Activated naive CD4-positive, alpha-beta T cell treated with Interleukin-2 at 50 U/mL for 16 hours (primary cell): ENCODE results near the gene NT5DC1.

ENCODE experiments used
- DNase-seq: peaks from one replicate; pipeline ENCODE4 v3.0.0-alpha.2; 2020

NT5DC1 gene

GRCh38 chr6:116200619-116201249 lies 100.1 kb downstream of the NT5DC1 start:
- DNase-seq: no peak

GRCh38 chr6:116201538-116201937 lies 100.9 kb downstream of the NT5DC1 start:
- no peak for DNase-seq

- DNase-seq: no peak
Measured at GRCh38 chr6:116205281-116205680, 104.6 kb downstream of the NT5DC1 start.

DNA sequence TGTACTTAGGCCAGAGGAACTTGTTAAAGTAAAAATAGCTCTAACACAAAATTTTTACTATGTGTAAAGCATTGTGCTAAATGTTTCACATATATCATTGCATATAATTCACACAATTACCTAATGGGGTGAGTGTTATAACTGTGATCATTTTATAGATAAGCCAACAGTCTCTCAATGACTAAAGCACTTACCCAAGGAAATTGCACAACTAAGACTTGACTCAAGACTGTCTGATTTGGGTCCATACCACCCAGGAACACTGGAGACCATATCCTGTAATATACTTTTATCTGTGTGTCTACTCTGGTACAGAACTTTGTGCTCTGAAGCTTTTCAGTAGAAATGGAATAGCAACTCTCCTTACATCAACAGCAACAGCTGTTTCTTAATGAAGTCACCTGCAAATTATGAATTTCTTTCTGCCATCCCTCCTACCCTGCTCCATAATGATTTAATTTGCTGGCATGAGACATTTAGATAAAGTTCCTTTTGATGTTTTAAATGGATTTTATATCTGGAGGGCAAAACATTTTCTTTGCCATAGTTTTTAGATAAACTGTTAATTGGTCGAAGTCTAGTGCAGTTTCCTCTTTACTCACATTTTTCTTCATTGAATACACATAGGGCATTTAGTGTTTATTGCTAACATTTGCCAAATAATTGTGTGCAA lies 105.7 kb downstream of the NT5DC1 start:
- DNase-seq: no peak

- no peak for DNase-seq
Measured at GRCh38 chr6:116208056-116208785, 107.6 kb downstream of the NT5DC1 start.

- no peak for DNase-seq
Measured at GRCh38 chr6:116210316-116210715, 109.7 kb downstream of the NT5DC1 start.

- DNase-seq: no peak
Measured at GRCh38 chr6:116210750-116211425, 110.2 kb downstream of the NT5DC1 start.

GRCh38 chr6:116214681-116215080 lies 114.0 kb downstream of the NT5DC1 start:
- DNase-seq: no peak

DNA sequence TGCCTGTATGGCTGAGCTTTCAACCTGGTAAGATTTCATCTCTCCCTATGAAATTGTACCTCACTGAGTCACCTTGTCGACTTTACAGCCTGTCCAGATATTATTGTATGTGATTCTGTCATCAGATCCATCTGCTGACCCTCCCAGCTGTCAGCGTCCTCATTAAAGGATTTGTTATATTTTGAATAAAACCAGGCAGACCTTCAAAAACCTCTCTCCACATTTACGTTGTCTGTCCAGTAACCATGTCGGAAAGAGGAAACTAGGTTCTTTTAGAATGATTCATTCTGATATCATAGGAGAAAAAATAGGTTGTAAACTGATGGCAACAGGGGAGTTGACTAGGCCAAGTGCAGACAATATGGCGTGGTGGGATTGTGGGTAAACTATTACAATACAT lies 114.8 kb downstream of the NT5DC1 start:
- no peak for DNase-seq

- DNase-seq: no peak
Measured at GRCh38 chr6:116217069-116217468, 116.4 kb downstream of the NT5DC1 start.

- no peak for DNase-seq
Measured at GRCh38 chr6:116218172-116218633, 117.5 kb downstream of the NT5DC1 start.

DNA sequence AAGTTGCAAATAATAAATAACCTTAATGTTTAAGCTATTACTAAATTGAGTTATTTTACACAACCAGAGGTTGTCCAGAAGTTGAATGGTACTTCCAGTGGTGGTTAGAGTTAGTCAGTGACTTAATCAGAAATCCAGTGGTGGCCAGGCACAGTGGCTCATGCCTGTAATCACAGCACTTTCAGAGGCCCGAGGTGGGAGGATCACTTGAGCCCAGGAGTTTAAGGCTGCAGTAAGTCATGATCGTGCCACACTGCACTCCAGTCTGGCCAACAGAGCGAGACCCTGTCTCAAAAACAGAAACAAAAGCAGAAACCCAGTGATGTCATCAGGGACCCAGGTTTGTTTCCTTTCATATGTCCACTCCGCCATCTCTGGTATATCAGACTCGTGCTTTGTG lies 118.2 kb downstream of the NT5DC1 start:
- no peak for DNase-seq

- DNase-seq: no peak
Measured at GRCh38 chr6:116221067-116221466, 120.4 kb downstream of the NT5DC1 start.

- DNase-seq: no peak
Measured at GRCh38 chr6:116221911-116222310, 121.3 kb downstream of the NT5DC1 start.

GRCh38 chr6:116223355-116223754 lies 122.7 kb downstream of the NT5DC1 start:
- no peak for DNase-seq

- peak; percentile 10 for DNase-seq
Measured at GRCh38 chr6:116229287-116229913, 128.7 kb downstream of the NT5DC1 start.

- DNase-seq: no peak
Measured at GRCh38 chr6:116234689-116235088, 134.0 kb downstream of the NT5DC1 start.

DNA sequence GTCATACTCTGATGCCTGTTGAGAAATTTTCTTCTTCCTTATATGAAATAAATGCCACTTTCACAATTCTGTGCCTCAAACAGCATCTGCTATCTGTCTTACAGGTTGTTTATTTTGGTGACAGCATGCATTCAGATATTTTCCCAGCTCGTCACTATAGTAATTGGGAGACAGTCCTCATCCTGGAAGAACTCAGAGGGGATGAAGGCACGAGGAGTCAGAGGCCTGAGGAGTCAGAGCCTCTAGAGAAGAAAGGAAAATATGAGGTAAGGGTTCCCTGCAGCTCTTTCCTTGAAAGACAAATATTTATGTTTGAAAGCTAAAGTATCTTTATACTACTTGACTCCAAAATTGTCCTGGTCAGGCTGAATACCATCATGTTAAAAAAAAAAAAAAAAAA lies 137.4 kb downstream of the NT5DC1 start:
- no peak for DNase-seq

DNA sequence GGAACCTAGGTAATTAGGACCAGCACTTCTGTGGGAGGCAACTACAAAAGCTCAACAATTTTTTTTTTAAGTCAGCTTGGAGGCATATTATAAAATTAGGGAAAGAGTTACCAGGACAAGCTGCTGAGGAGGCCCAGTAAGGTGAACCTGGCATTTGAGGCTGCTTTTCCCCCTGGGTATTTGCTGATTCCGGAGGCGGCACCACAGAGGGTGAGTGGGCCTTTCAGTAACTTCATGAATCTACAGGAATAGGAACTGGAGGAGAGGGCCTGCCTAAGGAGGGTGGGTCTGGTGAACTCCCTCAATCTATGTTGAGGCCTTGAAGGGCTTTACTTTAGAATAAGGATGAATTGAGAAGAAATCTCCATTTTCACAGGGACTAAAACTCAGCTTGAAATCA lies 138.6 kb downstream of the NT5DC1 start:
- no peak for DNase-seq

DNA sequence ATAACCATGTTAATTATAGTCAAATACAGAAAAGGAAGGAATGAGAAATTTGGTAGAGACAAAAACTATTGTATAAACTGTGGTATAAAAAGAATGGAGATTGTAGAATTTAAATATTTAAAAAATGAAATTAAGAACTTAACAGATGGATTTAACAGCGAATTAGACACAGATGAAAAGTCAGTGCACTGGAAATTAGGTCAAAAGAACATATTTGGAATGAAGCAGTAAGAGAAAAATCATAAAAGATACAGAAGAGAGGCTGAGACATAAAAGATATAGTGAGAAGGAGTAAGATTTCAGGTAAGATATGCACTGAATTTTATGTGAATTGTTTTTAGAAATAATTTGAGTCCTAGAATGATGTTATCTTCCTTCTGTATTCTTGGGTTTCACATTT lies 139.2 kb downstream of the NT5DC1 start:
- no peak for DNase-seq

GRCh38 chr6:116244284-116244683 lies 143.6 kb downstream of the NT5DC1 start:
- no peak for DNase-seq

DNA sequence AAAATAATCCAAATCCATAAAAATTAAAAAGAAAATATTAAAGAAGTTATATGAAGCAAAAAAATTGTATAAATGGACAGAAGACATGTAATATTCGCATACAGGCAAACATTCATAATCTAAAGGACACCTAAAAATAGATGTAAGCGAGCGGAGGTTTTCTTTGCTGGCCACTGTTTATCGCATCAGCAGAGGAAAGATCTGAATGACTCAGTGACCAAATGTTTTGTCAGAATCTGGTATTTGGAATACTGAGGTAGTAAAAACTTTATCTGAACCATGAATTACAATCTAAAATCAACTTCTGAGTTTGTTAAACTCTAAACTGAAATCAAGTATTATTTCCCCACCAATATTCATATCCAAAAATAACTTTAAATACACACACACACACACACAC lies 145.4 kb downstream of the NT5DC1 start:
- DNase-seq: no peak

- DNase-seq: no peak
Measured at GRCh38 chr6:116247285-116247684, 146.6 kb downstream of the NT5DC1 start.
